ENCODE measurements around the gene ZNF827. TPM values are rescaled to one million over a fixed set of nuclear protein-coding genes. Genes with fewer than 3 reads are reported as not detected.

Gene ZNF827
- total RNA-seq, 2 experiments from 2014 or later: 12.2 to 14.4 TPM

- ChIA-PET CTCF (interaction anchor here (0.6 to 1.6 kb wide), 4 partner anchors 11 to 191 kb away, joined by 3 to 6 read pairs (median 3); partner anchors contain the start of gene MMAA), POLR2A (no interaction called here)
- H3K27ac Mint-ChIP-seq: no peak overlapping the region
- peaks cover 28% of the 10 kb centered on the region for H3K4me1 Mint-ChIP-seq
- no peak for DNase-seq
- no peak overlapping the region for H3K4me3 Mint-ChIP-seq
- peaks cover 47% of the 10 kb centered on the region for H3K36me3 Mint-ChIP-seq (ENCODE audit: low read depth)
- peaks cover 21% of the 10 kb centered on the region for H3K9me3 Mint-ChIP-seq
- H3K27me3 Mint-ChIP-seq: no peaks in the 10 kb centered on the region
These were observed 129.6 kb downstream of the ZNF827 start for GRCh38 chr4:145808848-145809512.

GRCh38 chr4:145808021-145808650 lies 130.5 kb downstream of the ZNF827 start:
- peak; percentile 30 for DNase-seq
- CTCF ChIA-PET: interaction anchor here (1.0 to 1.6 kb wide), 3 partner anchors 12 to 190 kb away, joined by 3 to 6 read pairs (median 3); partner anchors contain the start of gene MMAA
- no peaks in the 10 kb centered on the region for H3K27me3 Mint-ChIP-seq
- peak overlapping the region; percentile 82 for H3K27ac Mint-ChIP-seq
- H3K4me1 Mint-ChIP-seq: peaks cover 29% of the 10 kb centered on the region
- peaks cover 42% of the 10 kb centered on the region for H3K36me3 Mint-ChIP-seq (ENCODE audit: low read depth)
- H3K4me3 Mint-ChIP-seq: no peak overlapping the region
- POLR2A ChIA-PET: no interaction called here
- peaks cover 21% of the 10 kb centered on the region for H3K9me3 Mint-ChIP-seq

GRCh38 chr4:145805490-145805889 lies 133.1 kb downstream of the ZNF827 start:
- ChIA-PET POLR2A (no interaction called here), CTCF (interaction anchor here (0.9 to 1.0 kb wide), 2 partner anchors 9 to 13 kb away, joined by 3 to 5 read pairs; no protein-coding TSS in a partner anchor)
- no peak overlapping the region for H3K4me3 Mint-ChIP-seq
- H3K9me3 Mint-ChIP-seq: peaks cover 17% of the 10 kb centered on the region
- peaks cover 34% of the 10 kb centered on the region for H3K36me3 Mint-ChIP-seq (ENCODE audit: low read depth)
- DNase-seq: no peak
- no peak overlapping the region for H3K27ac Mint-ChIP-seq
- peaks cover 32% of the 10 kb centered on the region for H3K4me1 Mint-ChIP-seq
- no peaks in the 10 kb centered on the region for H3K27me3 Mint-ChIP-seq

DNA sequence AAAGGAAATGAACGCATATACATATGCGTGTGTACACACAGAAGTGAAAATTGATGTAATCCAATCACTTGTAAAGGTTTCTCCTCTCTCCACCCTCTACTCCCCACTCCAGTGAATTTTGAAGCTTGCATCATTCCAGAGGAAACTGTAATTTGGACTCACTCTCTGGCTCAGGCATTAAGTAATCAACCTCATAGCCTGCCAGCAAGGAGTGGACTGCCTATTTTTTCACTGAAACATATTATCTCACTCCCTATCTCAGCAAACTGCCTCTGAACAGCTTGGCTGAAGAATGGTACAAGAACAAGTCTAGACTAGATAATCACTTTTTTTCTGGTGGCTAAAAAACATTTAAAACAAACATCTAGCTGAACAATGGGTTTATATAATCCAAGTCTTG lies 134.5 kb downstream of the ZNF827 start:
- CTCF ChIA-PET: no interaction called here

DNA sequence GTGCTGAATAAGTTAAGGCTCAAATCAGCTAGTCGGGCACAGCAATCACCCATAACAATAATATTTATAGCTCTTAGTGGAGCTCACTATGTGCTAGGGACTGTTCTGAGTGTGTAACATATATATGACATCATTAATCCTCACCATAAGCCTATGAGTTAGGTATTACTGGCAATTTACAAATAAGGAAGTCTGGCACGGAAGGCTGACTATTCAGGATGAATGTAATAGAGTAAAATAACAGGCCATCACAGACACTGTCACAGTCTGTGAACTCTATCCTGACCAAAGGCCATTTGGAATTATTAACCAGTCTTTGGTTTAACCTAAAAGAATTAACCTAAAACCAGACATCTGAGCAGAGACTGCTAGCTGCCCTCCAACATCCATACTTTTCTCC lies 139.4 kb downstream of the ZNF827 start:
- DNase-seq: no peak

More for the DNA sequence above, 134.5 kb downstream of the ZNF827 start:
- Mint-ChIP-seq H3K4me3 (no peak overlapping the region), H3K27ac (no peak overlapping the region), H3K27me3 (no peaks in the 10 kb centered on the region), H3K9me3 (peaks cover 6% of the 10 kb centered on the region), H3K4me1 (peaks cover 25% of the 10 kb centered on the region), H3K36me3 (ENCODE audit: low read depth) (peaks cover 25% of the 10 kb centered on the region)
- no peak for DNase-seq
- POLR2A ChIA-PET: no interaction called here

GRCh38 chr4:145797278-145797677 lies 141.3 kb downstream of the ZNF827 start:
- ChIA-PET POLR2A (no interaction called here), CTCF (interaction anchor here (1.6 kb wide), 1 partner anchor 28 kb away, joined by 4 read pairs; no protein-coding TSS in a partner anchor)
- no peaks in the 10 kb centered on the region for H3K27me3 Mint-ChIP-seq
- H3K36me3 Mint-ChIP-seq (ENCODE audit: low read depth): peaks cover 14% of the 10 kb centered on the region
- H3K4me3 Mint-ChIP-seq: no peak overlapping the region
- no peaks in the 10 kb centered on the region for H3K4me1 Mint-ChIP-seq
- H3K9me3 Mint-ChIP-seq: peaks cover 3% of the 10 kb centered on the region
- H3K27ac Mint-ChIP-seq: no peak overlapping the region
- no peak for DNase-seq

More for the DNA sequence above, 139.4 kb downstream of the ZNF827 start:
- Mint-ChIP-seq H3K27ac (no peak overlapping the region), H3K27me3 (no peaks in the 10 kb centered on the region), H3K4me3 (no peak overlapping the region), H3K4me1 (peaks cover 3% of the 10 kb centered on the region), H3K36me3 (ENCODE audit: low read depth) (peaks cover 14% of the 10 kb centered on the region), H3K9me3 (peaks cover 3% of the 10 kb centered on the region)
- POLR2A ChIA-PET: no interaction called here
- CTCF ChIA-PET: no interaction called here

GRCh38 chr4:145796346-145796745 lies 142.3 kb downstream of the ZNF827 start:
- H3K4me1 Mint-ChIP-seq: no peaks in the 10 kb centered on the region
- peaks cover 12% of the 10 kb centered on the region for H3K36me3 Mint-ChIP-seq (ENCODE audit: low read depth)
- H3K4me3 Mint-ChIP-seq: no peak overlapping the region
- ChIA-PET POLR2A (no interaction called here), CTCF (interaction anchor here (0.8 to 1.0 kb wide), 2 partner anchors 10 to 12 kb away, joined by 3 read pairs; no protein-coding TSS in a partner anchor)
- H3K9me3 Mint-ChIP-seq: peaks cover 3% of the 10 kb centered on the region
- no peak overlapping the region for H3K27ac Mint-ChIP-seq
- H3K27me3 Mint-ChIP-seq: no peaks in the 10 kb centered on the region
- DNase-seq: no peak

- H3K4me3 Mint-ChIP-seq: no peak overlapping the region
- POLR2A ChIA-PET: no interaction called here
- H3K4me1 Mint-ChIP-seq: no peaks in the 10 kb centered on the region
- H3K27me3 Mint-ChIP-seq: no peaks in the 10 kb centered on the region
- CTCF ChIA-PET: interaction anchor here (1.0 kb wide), 1 partner anchor 11 kb away, joined by 3 read pairs; no protein-coding TSS in a partner anchor
- peaks cover 12% of the 10 kb centered on the region for H3K36me3 Mint-ChIP-seq (ENCODE audit: low read depth)
- peaks cover 3% of the 10 kb centered on the region for H3K9me3 Mint-ChIP-seq
- no peak overlapping the region for H3K27ac Mint-ChIP-seq
- DNase-seq: no peak
These were observed 143.1 kb downstream of the ZNF827 start for GRCh38 chr4:145795521-145795920.

DNA sequence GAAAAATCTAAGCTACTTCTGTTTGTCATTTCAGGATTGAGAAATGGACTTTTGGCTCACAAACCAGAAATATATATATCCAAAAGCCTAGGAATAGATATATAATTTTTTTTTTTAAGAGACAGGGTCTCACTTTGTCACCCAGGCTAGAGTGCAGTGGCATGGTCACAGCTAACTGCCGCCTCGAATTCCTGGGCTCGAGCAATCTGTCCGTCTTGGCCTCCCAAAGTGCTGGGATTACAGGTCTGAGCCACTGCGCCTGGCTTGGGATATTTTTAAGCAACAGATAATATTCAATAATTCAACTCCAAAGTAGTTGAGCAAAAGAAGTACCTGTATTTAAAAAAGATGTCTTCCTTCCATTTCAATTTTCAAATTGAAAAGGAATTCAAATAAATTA lies 146.2 kb downstream of the ZNF827 start:
- H3K36me3 Mint-ChIP-seq (ENCODE audit: low read depth): peaks cover 7% of the 10 kb centered on the region
- ChIA-PET CTCF (interaction anchor here (1.4 kb wide), 1 partner anchor 8 kb away, joined by 3 read pairs; no protein-coding TSS in a partner anchor), POLR2A (no interaction called here)
- no peaks in the 10 kb centered on the region for H3K27me3 Mint-ChIP-seq
- no peaks in the 10 kb centered on the region for H3K9me3 Mint-ChIP-seq
- H3K27ac Mint-ChIP-seq: no peak overlapping the region
- H3K4me1 Mint-ChIP-seq: no peaks in the 10 kb centered on the region
- DNase-seq: no peak
- H3K4me3 Mint-ChIP-seq: no peak overlapping the region

GRCh38 chr4:145791988-145792387 lies 146.6 kb downstream of the ZNF827 start:
- no peak overlapping the region for H3K27ac Mint-ChIP-seq
- no peaks in the 10 kb centered on the region for H3K9me3 Mint-ChIP-seq
- no peak overlapping the region for H3K4me3 Mint-ChIP-seq
- no peaks in the 10 kb centered on the region for H3K4me1 Mint-ChIP-seq
- DNase-seq: no peak
- H3K27me3 Mint-ChIP-seq: no peaks in the 10 kb centered on the region
- POLR2A ChIA-PET: no interaction called here
- CTCF ChIA-PET: interaction anchor here (1.4 kb wide), 1 partner anchor 8 kb away, joined by 3 read pairs; no protein-coding TSS in a partner anchor
- H3K36me3 Mint-ChIP-seq (ENCODE audit: low read depth): peaks cover 7% of the 10 kb centered on the region

DNA sequence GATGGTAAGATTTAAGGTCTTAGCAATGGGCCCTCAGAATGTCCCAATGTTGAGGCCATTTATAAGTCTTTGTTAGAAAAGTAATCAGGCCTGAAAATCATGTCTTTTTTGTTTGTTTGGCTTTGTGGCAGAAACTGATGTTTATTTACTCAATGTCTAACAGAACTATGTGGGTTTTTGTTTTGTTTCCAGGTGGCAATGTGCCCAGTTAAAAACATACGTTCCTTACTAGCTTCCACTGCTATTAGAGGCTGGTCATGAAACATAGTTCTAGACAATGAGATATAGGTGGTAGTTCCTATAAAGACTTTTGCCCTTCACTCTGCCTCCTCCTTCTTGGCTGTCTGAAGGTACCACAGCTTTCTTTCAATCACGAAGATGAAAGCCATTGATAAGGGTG lies 149.9 kb downstream of the ZNF827 start:
- Mint-ChIP-seq H3K4me1 (peaks cover 2% of the 10 kb centered on the region), H3K9me3 (peaks cover 7% of the 10 kb centered on the region), H3K4me3 (no peak overlapping the region), H3K27me3 (no peaks in the 10 kb centered on the region), H3K27ac (no peak overlapping the region), H3K36me3 (ENCODE audit: low read depth) (peaks cover 17% of the 10 kb centered on the region)
- no peak for DNase-seq
- ChIA-PET CTCF (interaction anchor here (1.4 kb wide), 1 partner anchor 10 kb away, joined by 3 read pairs; no protein-coding TSS in a partner anchor), POLR2A (no interaction called here)

- Mint-ChIP-seq H3K9me3 (peaks cover 14% of the 10 kb centered on the region), H3K4me1 (peaks cover 3% of the 10 kb centered on the region), H3K36me3 (ENCODE audit: low read depth) (peaks cover 26% of the 10 kb centered on the region), H3K4me3 (no peak overlapping the region), H3K27ac (no peak overlapping the region), H3K27me3 (no peaks in the 10 kb centered on the region)
- no peak for DNase-seq
- ChIA-PET CTCF (interaction anchor here (0.9 kb wide), 1 partner anchor 9 kb away, joined by 3 read pairs; no protein-coding TSS in a partner anchor), POLR2A (no interaction called here)
These were observed 151.8 kb downstream of the ZNF827 start for GRCh38 chr4:145786830-145787229.

DNA sequence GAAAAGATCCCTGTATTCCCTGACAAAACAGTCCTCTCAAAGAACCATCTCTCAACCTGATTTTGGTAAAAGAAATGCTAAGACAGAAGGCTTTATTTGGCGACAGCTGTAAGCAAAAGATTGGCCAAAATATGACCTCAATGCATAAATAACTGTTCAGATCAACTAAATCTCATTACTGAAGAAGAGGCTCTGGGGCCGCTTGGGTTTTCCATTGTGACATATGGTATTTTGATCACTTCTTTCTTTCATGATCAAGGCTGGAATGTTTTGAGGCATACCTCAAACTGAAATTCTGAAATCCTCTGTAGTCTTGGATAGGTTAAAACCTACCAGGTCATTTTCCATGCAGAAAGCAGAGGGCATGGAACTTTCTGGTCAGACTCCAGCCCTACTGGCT lies 152.4 kb downstream of the ZNF827 start:
- Mint-ChIP-seq H3K27me3 (no peaks in the 10 kb centered on the region), H3K4me1 (peaks cover 5% of the 10 kb centered on the region), H3K9me3 (peaks cover 14% of the 10 kb centered on the region), H3K36me3 (ENCODE audit: low read depth) (peaks cover 31% of the 10 kb centered on the region), H3K4me3 (no peak overlapping the region), H3K27ac (no peak overlapping the region)
- DNase-seq: no peak
- ChIA-PET CTCF (interaction anchor here (0.9 kb wide), 1 partner anchor 9 kb away, joined by 3 read pairs; no protein-coding TSS in a partner anchor), POLR2A (no interaction called here)

Data from activated CD4-positive, alpha-beta T cell treated with anti-CD3 and anti-CD28 coated beads, Interleukin-2, amount 10 ng/mL, durations not matched to agents 7 days and 5 days (primary cell).